H1 (cell line): ENCODE results near the gene NOS1AP. TPM values are rescaled to one million over a fixed set of nuclear protein-coding genes. Genes with fewer than 3 reads are reported as not detected.

Source experiments
- CTCF ChIA-PET: fragments of 300-600 bp; sonication (Branson Sonifier 250); formaldehyde crosslinking; loops from one replicate; lab custom pipeline; 2021; ENCODE audit not compliant: partially characterized antibody; lab: Charles Lee
- POLR2A ChIA-PET: fragments of 300-600 bp; sonication (Branson Sonifier 250); formaldehyde crosslinking; loops from one replicate; lab custom pipeline; 2021; ENCODE audit warnings: inconsistent platforms; ENCODE audit not compliant: partially characterized antibody; lab: Charles Lee
- DNase-seq, 2 experiments: peaks; one replicate each; pipeline versions ENCODE4 v3.0.0 to v3.0.0-alpha.2; 2010 to 2022; ENCODE audit warnings: low spot score in 2 of 2, low read depth in 1 of 2, mixed read lengths in 1 of 2
- FAIRE-seq: peaks from 2 replicates; lab custom pipeline; 2011; peaks lifted over from hg19 to GRCh38; lab: Jason Lieb, UNC
- H2AFZ ChIP-seq: 2 replicates; pipeline ENCODE4 v1.8.1; 2012; ENCODE audit warnings: low read length, inconsistent platforms
- H2AK5ac ChIP-seq: 2 replicates; pipeline ENCODE4 v1.6.1; 2013; ENCODE audit warnings: low read depth, low read length
- H2BK120ac ChIP-seq: replicated peaks from 2 replicates; pipeline ENCODE3; 2013; ENCODE audit warnings: low read depth, low read length, inconsistent platforms
- H2BK12ac ChIP-seq: 2 replicates; pipeline ENCODE4 v1.6.1; 2013; ENCODE audit warnings: low read depth, low read length
- H2BK15ac ChIP-seq: 2 replicates; pipeline ENCODE4 v1.6.1; 2013; ENCODE audit warnings: low read length
- H2BK20ac ChIP-seq: 2 replicates; pipeline ENCODE4 v1.6.1; 2013; ENCODE audit warnings: low read length
- H2BK5ac ChIP-seq: 2 replicates; pipeline ENCODE4 v1.6.1; 2013; ENCODE audit warnings: low read depth, low read length
- H3K14ac ChIP-seq: 2 replicates; pipeline ENCODE4 v1.6.1; 2013; ENCODE audit warnings: inconsistent platforms; ENCODE audit not compliant: insufficient read length
- H3K18ac ChIP-seq: 2 replicates; pipeline ENCODE4 v1.6.1; 2013; ENCODE audit warnings: low read length; ENCODE audit errors: extremely low read depth
- H3K23ac ChIP-seq: 2 replicates; pipeline ENCODE4 v1.6.1; 2013; ENCODE audit warnings: inconsistent platforms; ENCODE audit not compliant: insufficient read length
- H3K23me2 ChIP-seq: 2 replicates; pipeline ENCODE4 v1.6.1; 2013; ENCODE audit warnings: low read depth, low read length
- H3K27ac ChIP-seq: 2 replicates; pipeline ENCODE4 v1.6.1; 2011; ENCODE audit warnings: low read depth, low read length, inconsistent platforms
- H3K27me3 ChIP-seq, 4 experiments: replicated peaks in 1 of 4; 1 replicate in 1 of 4; 2 replicates in 3 of 4; pipeline versions ENCODE4 v1.6.1 to v1.8.1; 2011 to 2013; ENCODE audit warnings: low read length in 3 of 4, mild to moderate bottlenecking in 3 of 4, inconsistent platforms in 2 of 4, mixed read lengths in 2 of 4, moderate library complexity in 1 of 4; ENCODE audit not compliant: control insufficient read depth in 3 of 4, insufficient read depth in 3 of 4; ENCODE audit errors: extremely low read depth in 1 of 4
- H3K36me3 ChIP-seq, 4 experiments: 2 replicates each; pipeline versions ENCODE4 v1.6.1 to v1.8.1; 2011 to 2013; ENCODE audit warnings: mild to moderate bottlenecking in 4 of 4, low read length in 3 of 4, moderate library complexity in 2 of 4, control low read depth in 1 of 4, inconsistent platforms in 1 of 4; ENCODE audit not compliant: insufficient read depth in 4 of 4, control insufficient read depth in 2 of 4
- H3K4ac ChIP-seq: replicated peaks from 2 replicates; pipeline ENCODE3; 2013; ENCODE audit warnings: low read length, low read depth, mixed read lengths, inconsistent platforms; ENCODE audit not compliant: insufficient read length
- H3K4me1 ChIP-seq, 4 experiments: replicated peaks in 1 of 4; 1 replicate in 1 of 4; 2 replicates in 3 of 4; pipeline versions ENCODE4 v1.6.1 to v1.8.1; 2011 to 2013; ENCODE audit warnings: low read length in 3 of 4, inconsistent platforms in 2 of 4, mixed read lengths in 1 of 4; ENCODE audit not compliant: insufficient read depth in 4 of 4, control insufficient read depth in 3 of 4
- H3K4me2 ChIP-seq, 2 experiments: 2 replicates each; pipeline versions ENCODE4 v1.6.1 to v1.8.1; 2011 to 2013; ENCODE audit warnings: low read depth in 2 of 2, low read length in 2 of 2, control low read depth in 1 of 2, inconsistent platforms in 1 of 2, mild to moderate bottlenecking in 1 of 2; ENCODE audit not compliant: insufficient read depth in 1 of 2
- H3K4me3 ChIP-seq, 4 experiments: fragments of 200-600, 300-600 bp in 1 of 4; sonication (generic), shearing (Covaris generic), sonication (Bioruptor Twin) in 1 of 4; 2 replicates each; pipeline versions ENCODE4 v1.5.1 to v1.8.1; 2011 to 2016; ENCODE audit warnings: low read length in 4 of 4, low read depth in 3 of 4, control low read depth in 2 of 4, inconsistent platforms in 2 of 4, mild to moderate bottlenecking in 2 of 4, mixed read lengths in 1 of 4, moderate library complexity in 1 of 4; ENCODE audit not compliant: insufficient read depth in 2 of 4; ENCODE audit errors: extremely low read depth in 1 of 4
- H3K56ac ChIP-seq: replicated peaks from 2 replicates; pipeline ENCODE3; 2013; ENCODE audit warnings: low read depth, mild to moderate bottlenecking, mixed read lengths, low read length, inconsistent platforms; ENCODE audit not compliant: insufficient read length
- H3K79me1 ChIP-seq: 2 replicates; pipeline ENCODE4 v1.6.1; 2013; ENCODE audit warnings: low read depth, low read length, control low read depth
- H3K79me2 ChIP-seq, 2 experiments: 2 replicates each; pipeline versions ENCODE4 v1.6.1 to v1.8.1; 2012 to 2013; ENCODE audit warnings: low read length in 2 of 2, mild to moderate bottlenecking in 2 of 2, inconsistent platforms in 1 of 2; ENCODE audit not compliant: insufficient read depth in 2 of 2, control insufficient read depth in 1 of 2
- H3K9ac ChIP-seq, 4 experiments: replicated peaks in 1 of 4; 1 replicate in 1 of 4; 2 replicates in 3 of 4; pipeline versions ENCODE4 v1.6.1 to v1.8.1; 2011 to 2013; ENCODE audit warnings: low read depth in 3 of 4, low read length in 3 of 4, control low read depth in 2 of 4, mild to moderate bottlenecking in 2 of 4, moderate library complexity in 2 of 4, inconsistent platforms in 1 of 4; ENCODE audit errors: extremely low read depth in 1 of 4
- H3K9me3 ChIP-seq, 2 experiments: 2 replicates each; pipeline versions ENCODE4 v1.6.1 to v1.8.1; 2012 to 2013; ENCODE audit warnings: mild to moderate bottlenecking in 2 of 2, moderate library complexity in 2 of 2, control low read depth in 1 of 2, inconsistent platforms in 1 of 2, low read depth in 1 of 2, low read length in 1 of 2, mixed read lengths in 1 of 2; ENCODE audit not compliant: insufficient read depth in 2 of 2
- H4K20me1 ChIP-seq, 2 experiments: replicated peaks in 1 of 2; 2 replicates each; pipeline versions ENCODE3 to v1.8.1; 2011 to 2013; ENCODE audit warnings: inconsistent platforms in 2 of 2, low read length in 2 of 2, mild to moderate bottlenecking in 1 of 2; ENCODE audit not compliant: insufficient read depth in 2 of 2, control insufficient read depth in 1 of 2
- H4K5ac ChIP-seq: 2 replicates; pipeline ENCODE4 v1.6.1; 2013; ENCODE audit warnings: low read length, low read depth, mixed read lengths, inconsistent platforms; ENCODE audit not compliant: insufficient read length
- H4K8ac ChIP-seq: 2 replicates; pipeline ENCODE4 v1.8.0; 2013; ENCODE audit warnings: mild to moderate bottlenecking, moderate library complexity, low read length, inconsistent platforms; ENCODE audit not compliant: insufficient read depth; ENCODE audit errors: extremely low read depth
- H4K91ac ChIP-seq: replicated peaks from 2 replicates; pipeline ENCODE3; 2013; ENCODE audit warnings: low read length, mixed read lengths, inconsistent platforms; ENCODE audit not compliant: insufficient read length
- CEBPB ChIP-seq: IDR thresholded peaks from 2 replicates; pipeline ENCODE4 v1.6.1; 2012; ENCODE audit warnings: low read depth, low read length
- CHD1 ChIP-seq: IDR thresholded peaks from 2 replicates; pipeline ENCODE4 v1.6.1; 2012; ENCODE audit warnings: low read depth, low read length, improper control_type of control experiment
- FOSL1 ChIP-seq: IDR thresholded peaks from 2 replicates; pipeline ENCODE4 v1.6.1; 2011; ENCODE audit warnings: mild to moderate bottlenecking, low read depth, low read length, moderate library complexity; ENCODE audit not compliant: insufficient read depth
- KDM1A ChIP-seq: fragments of 200-600, 300-600 bp; sonication (generic); IDR thresholded peaks from 2 replicates; pipeline ENCODE4 v1.7.1; 2016; ENCODE audit warnings: mild to moderate bottlenecking, low read length, borderline replicate concordance
- RAD21 ChIP-seq, 2 experiments: IDR thresholded peaks in 1 of 2; conservative IDR thresholded peaks in 1 of 2; 2 replicates each; pipeline ENCODE4 v1.6.1; 2011; ENCODE audit warnings: low read depth in 2 of 2, low read length in 2 of 2, improper control_type of control experiment in 1 of 2, inconsistent platforms in 1 of 2, mild to moderate bottlenecking in 1 of 2, moderate library complexity in 1 of 2
- RXRA ChIP-seq: IDR thresholded peaks from 2 replicates; pipeline ENCODE4 v1.6.1; 2011; ENCODE audit warnings: low read depth, mild to moderate bottlenecking, low read length, moderate library complexity; ENCODE audit not compliant: insufficient read depth
- SIN3A ChIP-seq, 2 experiments: IDR thresholded peaks in 1 of 2; conservative IDR thresholded peaks in 1 of 2; 2 replicates each; pipeline ENCODE4 v1.6.1; 2011 to 2012; ENCODE audit warnings: low read length in 2 of 2, improper control_type of control experiment in 1 of 2, low read depth in 1 of 2, mild to moderate bottlenecking in 1 of 2
- TBP ChIP-seq: IDR thresholded peaks from 2 replicates; pipeline ENCODE4 v1.6.1; 2011; ENCODE audit warnings: low read depth, low read length, improper control_type of control experiment
- ZNF274 ChIP-seq: IDR thresholded peaks from 2 replicates; pipeline ENCODE4 v1.7.0; 2012; ENCODE audit warnings: low read length, borderline replicate concordance; ENCODE audit errors: extremely low read depth
- WGBS, 2 experiments: shearing (Covaris generic) in 1 of 2; methylation state at CpG; one replicate each; pipeline versions ENCODE4 v1.1.6 to v1.1.7; 2013 to 2015; ENCODE audit warnings: low lambda C conversion rate in 2 of 2, mixed read lengths in 2 of 2, inconsistent platforms in 1 of 2, low coverage in 1 of 2, missing lambda C conversion rate in 1 of 2; ENCODE audit not compliant: insufficient replicate concordance in 2 of 2, insufficient coverage in 1 of 2, insufficient read length in 1 of 2; ENCODE audit errors: extremely low coverage in 1 of 2, missing lambda C conversion rate in 1 of 2; 5-methylcytosine and 5-hydroxymethylcytosine counted together
- polyA plus RNA-seq, 7 experiments: library from polyadenylated mRNA; depleted of rRNA in 3 of 7; stranded (reverse) in 5 of 7; unstranded in 2 of 7; fragments of >200 nt in 5 of 7; fragments of 200-250 nt in 2 of 7; gene quantifications; 1 replicate in 5 of 7; 2 replicates in 1 of 7; 4 replicates in 1 of 7; pipeline versions ENCODE4 v1.2.1 to v1.2.3, GENCODE V29; 2011 to 2013; ENCODE audit warnings: missing spikeins in 2 of 7, mixed read lengths in 2 of 7
- total RNA-seq: library from RNA; stranded (reverse); fragmentation: NEBNext Ultra II Directional; extraction: Animal tissue kit (Norgen Biotek cat#: 25700); gene quantifications from 2 replicates; pipeline ENCODE4 v1.2.1, GENCODE V29; 2021
- TF ChIP-seq, protein P1 (sequence below): IDR thresholded peaks from 2 replicates; pipeline ENCODE4 v1.6.1; 2012; ENCODE audit warnings: low read length, inconsistent platforms
- TF ChIP-seq, protein P2 (sequence below): IDR thresholded peaks from 2 replicates; pipeline ENCODE4 v1.6.1; 2012; ENCODE audit warnings: inconsistent platforms

Gene NOS1AP
- total and polyA plus RNA-seq, 2 of the 8 experiments (the other 6 are each of a cell fraction or from before 2014, with no cell fraction given), result 2.4 to 12.1 TPM

DNA sequence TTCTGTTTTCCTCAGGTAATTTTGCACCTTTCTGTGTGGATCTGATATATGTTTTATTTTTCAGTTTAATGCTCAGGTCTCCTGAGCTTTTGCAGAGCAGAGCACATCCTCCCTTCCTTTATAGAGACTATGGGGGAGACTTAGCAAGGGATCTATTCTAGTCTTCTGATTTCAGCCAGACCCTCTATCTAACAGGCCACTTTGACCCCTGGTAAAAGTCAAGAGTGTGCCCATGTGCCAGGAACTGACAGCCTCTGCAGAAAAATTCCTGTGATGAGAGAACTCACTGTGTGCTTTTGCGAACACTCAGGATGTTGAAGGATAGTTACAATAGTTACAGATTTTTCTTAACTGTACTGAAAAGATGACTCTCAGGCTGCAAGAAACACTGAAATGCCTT lies 123.3 kb downstream of the NOS1AP start:
- 100% methylated on average over 1 of the region's 1 CpG; no CpG with 5 or more reads in 1 of the 2 experiments for WGBS, 2 experiments
- TF ChIP-seq TBP (no peak), KDM1A (no peak), CEBPB (no peak), RAD21 (IDR thresholded peaks at IDR 0.05 in 1 of 2, conservative IDR thresholded peaks at IDR 0.05 in 1 of 2; ENCODE audit: low read depth in 2 of 2, low read length in 2 of 2) (no peak), RXRA (no peak), ZNF274 (no peak), CHD1 (no peak), FOSL1 (no peak), SIN3A (conservative IDR thresholded peaks at IDR 0.05 in 1 of 2, IDR thresholded peaks at IDR 0.05 in 1 of 2; ENCODE audit: low read depth in 1 of 2, low read length in 2 of 2) (no peak)
- TF ChIP-seq, protein P1, sequence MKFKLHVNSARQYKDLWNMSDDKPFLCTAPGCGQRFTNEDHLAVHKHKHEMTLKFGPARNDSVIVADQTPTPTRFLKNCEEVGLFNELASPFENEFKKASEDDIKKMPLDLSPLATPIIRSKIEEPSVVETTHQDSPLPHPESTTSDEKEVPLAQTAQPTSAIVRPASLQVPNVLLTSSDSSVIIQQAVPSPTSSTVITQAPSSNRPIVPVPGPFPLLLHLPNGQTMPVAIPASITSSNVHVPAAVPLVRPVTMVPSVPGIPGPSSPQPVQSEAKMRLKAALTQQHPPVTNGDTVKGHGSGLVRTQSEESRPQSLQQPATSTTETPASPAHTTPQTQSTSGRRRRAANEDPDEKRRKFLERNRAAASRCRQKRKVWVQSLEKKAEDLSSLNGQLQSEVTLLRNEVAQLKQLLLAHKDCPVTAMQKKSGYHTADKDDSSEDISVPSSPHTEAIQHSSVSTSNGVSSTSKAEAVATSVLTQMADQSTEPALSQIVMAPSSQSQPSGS, result no peak
- TF ChIP-seq, protein P2, sequence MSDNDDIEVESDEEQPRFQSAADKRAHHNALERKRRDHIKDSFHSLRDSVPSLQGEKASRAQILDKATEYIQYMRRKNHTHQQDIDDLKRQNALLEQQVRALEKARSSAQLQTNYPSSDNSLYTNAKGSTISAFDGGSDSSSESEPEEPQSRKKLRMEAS, result no peak

More for the DNA sequence above, 123.3 kb downstream of the NOS1AP start:
- Histone ChIP-seq H3K23me2 (no peaks in the 10 kb centered on the region), H3K9me3 (no peaks in the 10 kb centered on the region), H2BK5ac (no peak overlapping the region), H4K8ac (no peak overlapping the region), H3K9ac (no peak overlapping the region), H3K23ac (no peak overlapping the region), H2AK5ac (no peak overlapping the region), H4K5ac (no peak overlapping the region), H4K20me1 (peaks cover 0 to 1% of the 10 kb centered on the region in 2 experiments), H3K14ac (no peak overlapping the region), H2BK15ac (no peak overlapping the region), H3K4me1 (peaks cover 3 to 4% (median 4%) of the 10 kb centered on the region in 4 experiments), H2BK120ac (no peak overlapping the region), H4K91ac (no peak overlapping the region), H3K79me1 (no peaks in the 10 kb centered on the region), H3K4me3 (no peak overlapping the region), H3K27me3 (no peaks in the 10 kb centered on the region), H2BK12ac (no peak overlapping the region), H3K79me2 (peaks cover 0 to 29% of the 10 kb centered on the region in 2 experiments; a peak in 2 of 4 replicates), H2AFZ (no peak overlapping the region), H2BK20ac (no peak overlapping the region), H3K56ac (no peak overlapping the region), H3K4me2 (no peak overlapping the region), H3K4ac (no peak overlapping the region), H3K18ac (no peak overlapping the region), H3K36me3 (no peaks in the 10 kb centered on the region), H3K27ac (no peak overlapping the region)
- POLR2A ChIA-PET, result interaction anchor here (0.8 to 1.2 kb wide), 2 partner anchors 9 to 14 kb away, joined by 3 read pairs; no protein-coding TSS in a partner anchor
- CTCF ChIA-PET, result interaction anchor here (1.1 to 2.6 kb wide), 3 partner anchors 11 to 17 kb away, joined by 3 to 5 read pairs (median 4); no protein-coding TSS in a partner anchor
- no peak for DNase-seq
- FAIRE-seq, result no peak
